HUES48 (cell line): ENCODE data around the gene H6PD.
"Not testable (repeated sequence)": the region's sequence is repeated elsewhere in the genome, so short reads cannot be mapped to it uniquely, and the experiment has no call there.

Source experiments
- H3K27ac ChIP-seq: one replicate; pipeline ENCODE4 v1.7.0; 2013; ENCODE audit warnings: low read depth, low read length, inconsistent platforms
- H3K27me3 ChIP-seq: 2 replicates; pipeline ENCODE4 v1.6.1; 2013; ENCODE audit warnings: mild to moderate bottlenecking, low read length; ENCODE audit not compliant: control insufficient read depth, insufficient read depth
- H3K36me3 ChIP-seq: 2 replicates; pipeline ENCODE4 v1.6.1; 2013; ENCODE audit warnings: low read length; ENCODE audit not compliant: control insufficient read depth, insufficient read depth
- H3K4me1 ChIP-seq: 2 replicates; pipeline ENCODE4 v1.6.1; 2013; ENCODE audit warnings: mild to moderate bottlenecking, low read length; ENCODE audit not compliant: control insufficient read depth, insufficient read depth
- H3K4me3 ChIP-seq: 2 replicates; pipeline ENCODE4 v1.5.1; 2013; ENCODE audit warnings: mild to moderate bottlenecking, low read depth, low read length
- H3K9ac ChIP-seq: 2 replicates; pipeline ENCODE4 v1.6.1; 2013; ENCODE audit warnings: mild to moderate bottlenecking, low read depth, low read length, moderate library complexity
- H3K9me3 ChIP-seq: 2 replicates; pipeline ENCODE4 v1.6.1; 2013; ENCODE audit warnings: low read length; ENCODE audit not compliant: control insufficient read depth, insufficient read depth

H6PD gene

DNA sequence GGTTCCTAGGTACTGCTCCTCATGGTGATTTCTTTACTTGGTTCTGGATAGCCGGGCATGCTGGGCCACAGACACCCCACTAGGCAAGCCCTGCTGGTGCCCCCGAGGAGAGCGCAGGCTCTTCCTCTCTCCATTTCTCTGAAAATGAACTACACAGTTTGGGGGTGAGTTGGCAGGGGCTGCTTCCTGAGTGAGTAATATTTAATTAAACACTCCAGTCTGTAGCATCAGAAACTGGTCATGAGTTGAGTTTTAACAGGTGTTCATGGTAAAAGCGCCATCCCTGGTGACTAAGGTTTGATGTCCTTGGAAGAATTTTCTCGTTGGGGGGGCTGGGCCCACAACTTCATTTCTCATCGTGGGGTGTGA lies 59.8 kb downstream of the H6PD start:
- Histone ChIP-seq H3K4me1 (peaks cover 7% of the 10 kb centered on the region; the same call in 1 of the 2 replicates), H3K27me3 (peaks cover 23% of the 10 kb centered on the region), H3K36me3 (no peaks in the 10 kb centered on the region), H3K9me3 (no peaks in the 10 kb centered on the region), H3K9ac (no peak overlapping the region), H3K4me3 (peak overlapping the region; percentile 67; the same call in 1 of the 2 replicates), H3K27ac (no peak overlapping the region)

DNA sequence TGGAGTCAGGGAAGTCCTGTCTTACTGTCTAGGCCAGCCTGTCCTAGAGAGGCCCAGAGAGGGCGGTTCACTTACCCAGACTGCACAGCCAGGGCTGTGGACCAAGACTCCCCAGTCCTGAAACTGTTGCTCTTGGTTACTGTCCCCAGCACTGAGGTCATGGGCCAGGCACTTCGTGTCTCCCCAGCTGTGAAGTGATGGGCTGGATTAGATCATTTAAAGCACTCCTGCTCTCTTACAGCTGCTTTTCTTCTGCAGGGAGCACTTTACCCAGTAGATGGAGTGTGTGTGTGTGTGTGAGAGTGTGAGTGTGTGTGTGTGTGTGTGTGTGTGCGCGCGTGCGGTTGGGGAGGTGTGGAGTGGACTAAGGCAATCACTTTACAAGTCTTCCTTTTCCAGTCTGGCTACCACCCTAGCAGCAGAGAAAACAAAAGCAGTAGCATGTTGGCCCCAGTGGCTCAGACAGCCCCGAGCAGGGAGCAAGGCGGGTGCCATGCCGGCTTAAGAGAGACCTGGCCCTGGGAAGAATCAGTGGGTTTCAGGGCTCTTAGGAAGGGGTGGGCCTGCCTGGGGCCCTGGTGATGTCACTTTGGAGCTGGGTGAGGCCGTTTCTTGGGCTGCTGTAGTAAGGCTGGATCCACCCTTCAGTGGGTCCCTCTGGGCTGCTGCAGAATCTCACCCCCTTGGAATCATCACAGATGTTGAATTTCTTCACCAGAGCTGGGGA lies 60.5 kb downstream of the H6PD start:
- no peaks in the 10 kb centered on the region for H3K9me3 ChIP-seq
- H3K9ac ChIP-seq, result no peak overlapping the region
- peaks cover 7% of the 10 kb centered on the region; the same call in 1 of the 2 replicates for H3K4me1 ChIP-seq
- peaks cover 23% of the 10 kb centered on the region for H3K27me3 ChIP-seq
- H3K27ac ChIP-seq, result no peak overlapping the region
- no peak overlapping the region for H3K4me3 ChIP-seq
- H3K36me3 ChIP-seq, result no peaks in the 10 kb centered on the region

DNA sequence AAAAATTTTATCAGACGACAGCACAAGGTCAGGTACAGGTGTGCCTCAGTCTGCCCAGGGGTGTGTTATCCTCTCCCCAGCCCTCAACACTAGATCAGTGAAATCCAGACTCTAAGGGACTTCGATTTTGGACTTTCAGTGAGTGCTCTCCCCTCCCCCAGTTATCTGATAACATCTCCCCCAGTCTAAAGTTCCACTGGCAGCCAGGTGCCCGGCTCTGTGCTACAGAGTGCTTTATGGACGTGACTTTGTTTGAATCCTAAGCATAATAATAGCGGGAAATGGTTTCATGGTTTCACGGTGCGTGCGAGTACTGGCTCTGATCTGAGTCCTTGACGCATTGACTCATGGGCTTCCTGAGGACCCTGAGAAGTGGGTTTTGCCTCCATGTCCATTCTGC lies 61.3 kb downstream of the H6PD start:
- no peak overlapping the region for H3K9ac ChIP-seq

GRCh38 chr1:9296850-9297249 lies 62.3 kb downstream of the H6PD start:
- H3K9me3 ChIP-seq, result no peaks in the 10 kb centered on the region
- no peak overlapping the region for H3K27ac ChIP-seq
- H3K36me3 ChIP-seq, result no peaks in the 10 kb centered on the region
- peaks cover 5% of the 10 kb centered on the region; the same call in 1 of the 2 replicates for H3K4me1 ChIP-seq
- no peak overlapping the region for H3K4me3 ChIP-seq
- peaks cover 18% of the 10 kb centered on the region for H3K27me3 ChIP-seq
- no peak overlapping the region for H3K9ac ChIP-seq

More for the DNA sequence above, 61.3 kb downstream of the H6PD start:
- no peaks in the 10 kb centered on the region for H3K9me3 ChIP-seq
- H3K4me1 ChIP-seq, result peaks cover 7% of the 10 kb centered on the region; the same call in 1 of the 2 replicates
- H3K36me3 ChIP-seq, result no peaks in the 10 kb centered on the region
- H3K4me3 ChIP-seq, result no peak overlapping the region
- no peak overlapping the region for H3K27ac ChIP-seq
- H3K27me3 ChIP-seq, result peaks cover 23% of the 10 kb centered on the region

GRCh38 chr1:9297831-9298230 lies 63.3 kb downstream of the H6PD start:
- Histone ChIP-seq H3K9ac (no peak overlapping the region), H3K27me3 (peaks cover 13% of the 10 kb centered on the region), H3K4me3 (no peak overlapping the region), H3K27ac (no peak overlapping the region), H3K9me3 (no peaks in the 10 kb centered on the region), H3K4me1 (peaks cover 3% of the 10 kb centered on the region; the same call in 1 of the 2 replicates), H3K36me3 (no peaks in the 10 kb centered on the region)

DNA sequence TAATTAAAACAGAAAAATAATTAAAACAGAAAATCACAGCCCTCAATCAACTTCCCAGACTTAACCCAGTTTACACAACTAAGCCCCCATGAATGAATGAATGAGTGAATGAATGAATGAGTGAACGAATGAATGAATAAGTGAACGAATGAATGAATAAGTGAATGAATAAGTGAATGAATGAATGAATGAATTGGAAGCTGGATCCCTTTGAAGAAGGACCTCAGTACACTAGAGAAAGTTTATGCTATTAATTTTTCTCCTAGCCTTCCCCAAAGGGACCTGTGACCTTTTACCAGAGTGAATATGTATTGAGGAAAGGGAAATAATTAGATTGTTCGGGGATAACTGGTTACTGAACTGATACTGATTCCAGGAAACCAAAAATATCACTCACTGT lies 63.7 kb downstream of the H6PD start:
- Histone ChIP-seq H3K27me3 (peaks cover 13% of the 10 kb centered on the region), H3K9me3 (no peaks in the 10 kb centered on the region), H3K9ac (no peak overlapping the region), H3K4me3 (no peak overlapping the region), H3K36me3 (no peaks in the 10 kb centered on the region), H3K4me1 (peaks cover 3% of the 10 kb centered on the region; the same call in 1 of the 2 replicates), H3K27ac (no peak overlapping the region)

GRCh38 chr1:9299571-9300541 lies 65.3 kb downstream of the H6PD start:
- not testable (repeated sequence) for H3K36me3 ChIP-seq, H3K9ac ChIP-seq, H3K9me3 ChIP-seq, H3K27me3 ChIP-seq, H3K27ac ChIP-seq, H3K4me3 ChIP-seq, H3K4me1 ChIP-seq

DNA sequence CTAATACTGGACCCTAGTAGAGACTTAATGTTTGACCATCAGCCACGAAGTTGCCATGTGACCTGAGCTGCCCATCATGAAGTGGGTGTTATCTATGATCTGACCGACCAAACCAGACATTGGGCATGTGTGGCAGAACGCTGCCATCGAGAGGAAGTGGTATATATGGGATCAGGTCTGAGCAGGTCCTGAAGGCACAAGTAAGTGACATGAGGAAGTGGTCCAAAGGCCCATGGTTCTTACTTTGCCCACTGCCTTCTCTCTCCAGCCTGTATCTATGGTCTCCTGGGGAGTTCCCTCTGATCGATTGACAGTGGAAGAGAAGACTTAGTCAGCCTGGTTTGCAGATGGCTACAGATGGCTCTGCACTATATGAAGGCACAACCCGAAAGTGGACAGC lies 66.0 kb downstream of the H6PD start:
- Histone ChIP-seq H3K27me3 (no peaks in the 10 kb centered on the region), H3K27ac (no peak overlapping the region), H3K9ac (no peak overlapping the region), H3K9me3 (no peaks in the 10 kb centered on the region), H3K36me3 (no peaks in the 10 kb centered on the region), H3K4me3 (no peak overlapping the region), H3K4me1 (no peaks in the 10 kb centered on the region)

GRCh38 chr1:9302745-9303524 lies 68.4 kb downstream of the H6PD start:
- no peaks in the 10 kb centered on the region for H3K36me3 ChIP-seq
- no peaks in the 10 kb centered on the region for H3K27me3 ChIP-seq
- H3K4me1 ChIP-seq, result no peaks in the 10 kb centered on the region
- no peak overlapping the region for H3K9ac ChIP-seq
- no peaks in the 10 kb centered on the region for H3K9me3 ChIP-seq
- H3K27ac ChIP-seq, result no peak overlapping the region
- H3K4me3 ChIP-seq, result no peak overlapping the region

GRCh38 chr1:9303916-9304315 lies 69.3 kb downstream of the H6PD start:
- Histone ChIP-seq H3K9ac (no peak overlapping the region), H3K4me3 (no peak overlapping the region), H3K9me3 (no peaks in the 10 kb centered on the region), H3K27me3 (no peaks in the 10 kb centered on the region), H3K4me1 (no peaks in the 10 kb centered on the region), H3K36me3 (no peaks in the 10 kb centered on the region), H3K27ac (no peak overlapping the region)
